Progenitor cell of endocrine pancreas (in vitro differentiated cells): ENCODE data around the gene CLIC1. TPM values are rescaled to one million over a fixed set of nuclear protein-coding genes. Genes with fewer than 3 reads are reported as not detected.

Experiments
- DNase-seq: peaks from one replicate; pipeline ENCODE4 v3.0.0; 2021; ENCODE audit warnings: low spot score; ENCODE audit not compliant: unreplicated experiment
- H3K27ac Mint-ChIP-seq: 2 replicates; pipeline ENCODE4 v1.8.0; 2021; ENCODE audit warnings: mild to moderate bottlenecking, moderate library complexity, mixed read lengths
- H3K27me3 Mint-ChIP-seq: 2 replicates; pipeline ENCODE4 v1.8.0; 2021; ENCODE audit warnings: mixed read lengths
- H3K36me3 Mint-ChIP-seq: 2 replicates; pipeline ENCODE4 v1.8.0; 2022; ENCODE audit warnings: mixed read lengths; ENCODE audit not compliant: insufficient read depth
- H3K4me1 Mint-ChIP-seq: 2 replicates; pipeline ENCODE4 v1.8.0; 2021; ENCODE audit warnings: low read depth, mixed read lengths
- H3K4me3 Mint-ChIP-seq: 2 replicates; pipeline ENCODE4 v1.8.0; 2021; ENCODE audit warnings: low read depth, mild to moderate bottlenecking, moderate library complexity, mixed read lengths
- H3K9me3 Mint-ChIP-seq: 2 replicates; pipeline ENCODE4 v1.8.0; 2021; ENCODE audit warnings: low read depth, mixed read lengths
- CTCF ChIP-seq: fragments of 200-600 bp; sonication (generic); IDR thresholded peaks from one replicate; pipeline ENCODE4 v1.5.0; 2021; ENCODE audit warnings: antibody characterized with exemption, mild to moderate bottlenecking; ENCODE audit not compliant: unreplicated experiment
- long read RNA-seq: library from polyadenylated mRNA; unstranded; transcript quantifications from one replicate; pipeline ENCODE4 v2.0.0, GENCODE V29; 2020
- total RNA-seq: library from RNA; stranded (reverse); gene quantifications from 2 replicates; pipeline ENCODE4 v1.2.1, GENCODE V29; 2021

Gene CLIC1
- total RNA-seq = 275 and 286 TPM in 2 replicates
- long read RNA-seq, transcript CLIC1-208 (6 exons, 1,254 nt) = major isoform, 194 of 215 reads
- long read RNA-seq, partial matches to known transcripts = 6 of 215 reads
- long read RNA-seq, other reads (novel, unspliced or antisense) = 11 of 215 reads

- Mint-ChIP-seq H3K4me1 (peaks cover 49% of the 10 kb centered on the region), H3K27ac (peak within 1 kb of the TSS; percentile 98), H3K9me3 (no peaks in the 10 kb centered on the region), H3K27me3 (no peaks in the 10 kb centered on the region), H3K4me3 (peak within 1 kb of the TSS; percentile 99), H3K36me3 (peaks cover 16% of the 10 kb centered on the region)
- peak; percentile 35 for DNase-seq
- no peak for TF ChIP-seq CTCF
Measured at GRCh38 chr6:31736021-31736767, at the start of gene CLIC1. Gene CLIC1 (minus strand): TSS chr6:31736530. CDS start chr6:31736300, 230 bp downstream.

DNA sequence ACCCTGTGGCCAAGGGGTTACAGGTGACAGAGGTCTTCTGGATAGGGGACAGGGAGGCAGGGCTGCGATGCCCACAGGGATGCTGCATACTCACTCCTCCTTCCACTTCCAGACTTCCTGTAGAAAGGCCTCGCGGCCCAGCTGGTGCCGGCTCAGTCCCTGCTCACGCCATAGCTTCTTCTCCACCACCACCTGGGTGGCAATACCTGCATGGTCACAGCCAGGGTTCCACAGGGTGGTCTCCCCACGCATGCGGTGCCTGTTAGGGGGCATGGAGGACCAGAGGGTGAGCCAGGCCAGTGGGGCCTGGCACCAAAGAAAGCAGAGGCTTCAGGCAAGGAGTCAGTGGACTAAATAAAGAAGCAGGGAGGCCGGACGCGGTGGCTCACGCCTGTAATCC lies 49.1 kb upstream of the CLIC1 start:
- TF ChIP-seq CTCF = no peak
- Mint-ChIP-seq H3K27me3 (no peaks in the 10 kb centered on the region), H3K36me3 (peaks cover 14% of the 10 kb centered on the region), H3K4me3 (no peak overlapping the region), H3K9me3 (no peaks in the 10 kb centered on the region), H3K27ac (no peak overlapping the region), H3K4me1 (no peaks in the 10 kb centered on the region)
- no peak for DNase-seq

GRCh38 chr6:31784098-31784925 lies 48.0 kb upstream of the CLIC1 start:
- H3K9me3 Mint-ChIP-seq = no peaks in the 10 kb centered on the region
- H3K4me1 Mint-ChIP-seq = no peaks in the 10 kb centered on the region
- no peak for TF ChIP-seq CTCF
- no peak for DNase-seq
- peaks cover 12% of the 10 kb centered on the region for H3K36me3 Mint-ChIP-seq
- H3K27ac Mint-ChIP-seq = peak overlapping the region; percentile 84
- no peak overlapping the region for H3K4me3 Mint-ChIP-seq
- H3K27me3 Mint-ChIP-seq = no peaks in the 10 kb centered on the region

DNA sequence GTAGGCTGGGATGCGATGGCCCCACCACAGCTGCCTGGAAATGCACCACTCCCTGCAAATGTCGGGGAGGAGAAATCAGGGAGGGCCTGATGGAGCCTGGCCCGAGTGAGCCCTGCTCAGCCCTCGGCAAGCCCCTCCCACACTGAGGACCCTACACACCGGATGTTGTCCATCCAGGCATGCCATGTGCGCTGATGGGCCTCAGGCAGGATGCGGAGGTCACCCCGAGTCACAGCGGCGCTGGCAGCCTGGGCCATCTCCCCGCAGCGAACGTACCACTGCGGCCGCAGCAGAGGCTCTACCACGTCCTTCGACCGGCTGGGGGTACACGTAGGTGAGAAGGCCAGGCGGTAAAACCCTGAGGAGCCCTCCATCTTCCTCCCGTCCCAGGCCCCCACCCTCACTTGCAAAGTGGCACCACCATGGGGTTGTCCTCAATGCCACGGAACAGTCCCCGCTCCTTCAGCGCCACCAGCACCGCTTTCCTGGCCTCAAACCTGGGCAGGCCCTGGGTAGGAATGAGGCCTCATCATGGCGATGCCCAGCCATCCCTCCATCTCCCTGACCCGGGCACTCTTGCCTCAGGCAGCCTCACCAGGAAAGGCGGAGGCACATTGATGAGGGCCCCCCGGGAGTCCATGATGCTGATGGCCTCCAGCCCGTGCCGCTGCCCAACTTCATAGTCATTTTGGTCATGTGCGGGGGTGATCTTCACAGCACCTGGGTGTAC lies 46.0 kb upstream of the CLIC1 start:
- peaks cover 12% of the 10 kb centered on the region for H3K36me3 Mint-ChIP-seq
- no peaks in the 10 kb centered on the region for H3K27me3 Mint-ChIP-seq
- H3K4me3 Mint-ChIP-seq = no peak overlapping the region
- no peak for DNase-seq
- no peak for TF ChIP-seq CTCF
- H3K27ac Mint-ChIP-seq = peak overlapping the region; percentile 13
- H3K9me3 Mint-ChIP-seq = no peaks in the 10 kb centered on the region
- no peaks in the 10 kb centered on the region for H3K4me1 Mint-ChIP-seq
